ENCODE results near the gene RPL11. TPM values are rescaled to one million over a fixed set of nuclear protein-coding genes. Genes with fewer than 3 reads are reported as not detected.

Gene RPL11
- total RNA-seq, 1 donor from 2014 or later: 462 TPM

- no peak for DNase-seq (ENCODE audit: low spot score in 2 of 2)
- Histone ChIP-seq H3K36me3 (peaks cover 84 to 94% of the 10 kb centered on the region in 2 donors), H3K9me3 (no peaks in the 10 kb centered on the region), H3K27ac (no peak overlapping the region), H3K4me3 (no peak overlapping the region), H3K4me1 (peaks cover 0 to 6% of the 10 kb centered on the region in 2 donors), H3K27me3 (no peaks in the 10 kb centered on the region)
- TF ChIP-seq, protein P1, sequence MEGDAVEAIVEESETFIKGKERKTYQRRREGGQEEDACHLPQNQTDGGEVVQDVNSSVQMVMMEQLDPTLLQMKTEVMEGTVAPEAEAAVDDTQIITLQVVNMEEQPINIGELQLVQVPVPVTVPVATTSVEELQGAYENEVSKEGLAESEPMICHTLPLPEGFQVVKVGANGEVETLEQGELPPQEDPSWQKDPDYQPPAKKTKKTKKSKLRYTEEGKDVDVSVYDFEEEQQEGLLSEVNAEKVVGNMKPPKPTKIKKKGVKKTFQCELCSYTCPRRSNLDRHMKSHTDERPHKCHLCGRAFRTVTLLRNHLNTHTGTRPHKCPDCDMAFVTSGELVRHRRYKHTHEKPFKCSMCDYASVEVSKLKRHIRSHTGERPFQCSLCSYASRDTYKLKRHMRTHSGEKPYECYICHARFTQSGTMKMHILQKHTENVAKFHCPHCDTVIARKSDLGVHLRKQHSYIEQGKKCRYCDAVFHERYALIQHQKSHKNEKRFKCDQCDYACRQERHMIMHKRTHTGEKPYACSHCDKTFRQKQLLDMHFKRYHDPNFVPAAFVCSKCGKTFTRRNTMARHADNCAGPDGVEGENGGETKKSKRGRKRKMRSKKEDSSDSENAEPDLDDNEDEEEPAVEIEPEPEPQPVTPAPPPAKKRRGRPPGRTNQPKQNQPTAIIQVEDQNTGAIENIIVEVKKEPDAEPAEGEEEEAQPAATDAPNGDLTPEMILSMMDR (IDR thresholded peaks at IDR 0.05): no peak
- intact Hi-C loops (cut with DNase I): no loop called here
Observed at GRCh38 chr1:23698466-23698865, 6.9 kb downstream of the RPL11 start.

- no peak overlapping the region for H3K4me3 ChIP-seq
- peaks cover 0 to 5% of the 10 kb centered on the region in 2 donors for H3K4me1 ChIP-seq
- TF ChIP-seq, protein P1 (IDR thresholded peaks at IDR 0.05): no peak
- H3K27me3 ChIP-seq: no peaks in the 10 kb centered on the region
- intact Hi-C loops (cut with DNase I): no loop called here
- no peak for DNase-seq (ENCODE audit: low spot score in 2 of 2)
- no peak overlapping the region for H3K27ac ChIP-seq
- H3K9me3 ChIP-seq: no peaks in the 10 kb centered on the region
- H3K36me3 ChIP-seq: peaks cover 80 to 87% of the 10 kb centered on the region in 2 donors
Observed at GRCh38 chr1:23699280-23700179, 7.9 kb downstream of the RPL11 start.

DNA sequence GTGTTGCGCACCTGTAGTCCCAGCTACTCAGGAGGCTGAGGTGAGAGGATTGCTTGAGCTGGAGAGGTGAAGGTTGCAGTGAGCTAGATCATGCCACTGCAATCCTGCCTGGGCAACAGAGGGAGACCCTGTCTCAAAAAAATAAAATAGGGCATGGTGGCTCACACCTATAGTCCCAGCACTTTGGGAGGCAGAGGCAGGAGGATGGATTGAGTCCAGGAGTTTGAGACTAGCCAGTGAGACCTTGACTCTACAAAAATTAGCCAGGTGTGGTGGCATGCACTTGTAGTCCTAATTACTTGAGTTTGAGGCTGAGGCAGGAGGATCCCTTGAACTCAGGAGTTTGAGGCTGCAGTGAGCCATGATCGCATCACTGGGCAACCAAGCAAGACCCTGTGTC is 9.7 kb downstream of the RPL11 start:
- intact Hi-C loops (cut with DNase I): no loop called here
- no peak overlapping the region for H3K27ac ChIP-seq

DNA sequence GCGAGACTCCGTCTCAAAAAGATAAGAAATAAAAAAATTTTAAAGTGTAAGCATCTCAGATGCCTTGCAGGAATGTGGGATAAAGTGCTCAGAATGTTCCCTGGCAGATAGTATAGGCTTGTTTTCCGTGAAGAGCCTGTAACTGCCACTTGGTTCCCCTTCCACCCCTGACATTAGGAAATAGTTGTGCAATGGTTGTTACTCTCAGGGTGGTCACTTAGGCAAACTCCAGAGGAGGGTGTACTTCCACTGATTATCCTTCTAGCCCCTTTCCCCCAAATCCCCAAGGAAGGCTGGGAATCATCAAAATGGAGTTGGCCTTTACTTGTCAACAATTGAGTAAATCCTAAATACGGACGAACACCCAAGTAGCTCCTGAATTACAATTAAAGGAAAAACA is 10.4 kb downstream of the RPL11 start:
- Histone ChIP-seq H3K4me3 (no peak overlapping the region), H3K36me3 (peaks cover 56 to 71% of the 10 kb centered on the region in 2 donors), H3K9me3 (no peaks in the 10 kb centered on the region), H3K27ac (no peak overlapping the region), H3K4me1 (no peaks in the 10 kb centered on the region), H3K27me3 (no peaks in the 10 kb centered on the region)
- TF ChIP-seq, protein P1 (IDR thresholded peaks at IDR 0.05): no peak
- no peak for DNase-seq (ENCODE audit: low spot score in 2 of 2)
- intact Hi-C loops (cut with DNase I): no loop called here

More for the DNA sequence above, 9.7 kb downstream of the RPL11 start:
- H3K36me3 ChIP-seq: peaks cover 63 to 77% of the 10 kb centered on the region in 2 donors
- no peak for DNase-seq (ENCODE audit: low spot score in 2 of 2)
- no peaks in the 10 kb centered on the region for H3K27me3 ChIP-seq
- no peaks in the 10 kb centered on the region for H3K9me3 ChIP-seq
- H3K4me1 ChIP-seq: no peaks in the 10 kb centered on the region
- no peak overlapping the region for H3K4me3 ChIP-seq
- TF ChIP-seq, protein P1 (IDR thresholded peaks at IDR 0.05): no peak

GRCh38 chr1:23704834-23705495 is 13.4 kb downstream of the RPL11 start:
- H3K27me3 ChIP-seq: no peaks in the 10 kb centered on the region
- TF ChIP-seq, protein P1 (IDR thresholded peaks at IDR 0.05): no peak
- no peaks in the 10 kb centered on the region for H3K9me3 ChIP-seq
- no peaks in the 10 kb centered on the region for H3K4me1 ChIP-seq
- no peak for DNase-seq (ENCODE audit: low spot score in 2 of 2)
- H3K27ac ChIP-seq: no peak overlapping the region
- no peak overlapping the region for H3K4me3 ChIP-seq
- intact Hi-C loops (cut with DNase I): no loop called here
- H3K36me3 ChIP-seq: peaks cover 31 to 43% of the 10 kb centered on the region in 2 donors
